ENCODE data around the gene PRMT9.

The PRMT9 gene

GRCh38 chr4:147678796-147679549 is 5.0 kb downstream of the PRMT9 start:
- DNase-seq: no peak

- DNase-seq: no peak
Observed at GRCh38 chr4:147678106-147678505, 5.9 kb downstream of the PRMT9 start.

GRCh38 chr4:147674496-147674895 is 9.5 kb downstream of the PRMT9 start:
- DNase-seq: no peak

- DNase-seq: no peak
Observed at GRCh38 chr4:147674073-147674472, 9.9 kb downstream of the PRMT9 start.

GRCh38 chr4:147658501-147658900 is 25.5 kb downstream of the PRMT9 start:
- no peak for DNase-seq

- DNase-seq: no peak
Observed at GRCh38 chr4:147655639-147656038, 28.3 kb downstream of the PRMT9 start.

- no peak for DNase-seq
Observed at GRCh38 chr4:147651563-147651962, 32.4 kb downstream of the PRMT9 start.

GRCh38 chr4:147648656-147649055 is 35.3 kb downstream of the PRMT9 start:
- no peak for DNase-seq

GRCh38 chr4:147645099-147645498 is 38.9 kb downstream of the PRMT9 start:
- no peak for DNase-seq

GRCh38 chr4:147644471-147644870 is 39.5 kb downstream of the PRMT9 start:
- no peak for DNase-seq

- no peak for DNase-seq
Observed at GRCh38 chr4:147643616-147644015, 40.3 kb downstream of the PRMT9 start.

- no peak for DNase-seq
Observed at GRCh38 chr4:147640331-147640730, 43.6 kb downstream of the PRMT9 start.

- DNase-seq: no peak
Observed at GRCh38 chr4:147639388-147639787, 44.6 kb downstream of the PRMT9 start.

GRCh38 chr4:147638942-147639341 is 45.0 kb downstream of the PRMT9 start:
- DNase-seq: no peak

- no peak for DNase-seq
Observed at GRCh38 chr4:147638365-147638764, 45.6 kb downstream of the PRMT9 start.

- DNase-seq: no peak
Observed at GRCh38 chr4:147635348-147635747, 48.6 kb downstream of the PRMT9 start.

GRCh38 chr4:147633643-147634042 is 50.3 kb downstream of the PRMT9 start:
- no peak for DNase-seq

GRCh38 chr4:147633113-147633512 is 50.9 kb downstream of the PRMT9 start:
- DNase-seq: no peak

- no peak for DNase-seq
Observed at GRCh38 chr4:147629783-147630730, 53.9 kb downstream of the PRMT9 start.

GRCh38 chr4:147628415-147628814 is 55.5 kb downstream of the PRMT9 start:
- no peak for DNase-seq

GRCh38 chr4:147626903-147627302 is 57.1 kb downstream of the PRMT9 start:
- no peak for DNase-seq

GRCh38 chr4:147625733-147626132 is 58.2 kb downstream of the PRMT9 start:
- DNase-seq: no peak

GRCh38 chr4:147620315-147620714 is 63.6 kb downstream of the PRMT9 start:
- DNase-seq: no peak
